SK-N-SH (cell line): ENCODE results near the gene SPDEF. TPM values are rescaled to one million over a fixed set of nuclear protein-coding genes. Genes with fewer than 3 reads are reported as not detected.

Source experiments
- CTCF ChIA-PET: fragments of 300-600, 350-600 bp; formaldehyde crosslinking; extraction: SDS; loops from one replicate; lab custom pipeline; 2021; lab: Yijun Ruan, JAX
- POLR2A ChIA-PET: fragments of 350-600 bp; sonication (Branson Sonifier 250); formaldehyde crosslinking; extraction: SDS; loops from one replicate; lab custom pipeline; 2020; ENCODE audit warnings: antibody characterized with exemption, inconsistent platforms; lab: Yijun Ruan, JAX
- DNase-seq: peaks from one replicate; pipeline ENCODE4 v3.0.0; 2012
- H2AFZ ChIP-seq: fragments of 200-600 bp; sonication (generic); 2 replicates; pipeline ENCODE4 v1.8.1; 2016; ENCODE audit warnings: antibody characterized with exemption, mild to moderate bottlenecking, low read depth
- H3F3A ChIP-seq: fragments of 200-600 bp; sonication (generic); replicated peaks from 2 replicates; pipeline ENCODE3; 2016; ENCODE audit warnings: antibody characterized with exemption, mild to moderate bottlenecking; ENCODE audit not compliant: insufficient read depth
- H3K27ac ChIP-seq, 2 experiments: fragments of 200-500 bp in 1 of 2; fragments of 200-600 bp in 1 of 2; sonication (Bioruptor generic) in 1 of 2; sonication (generic), shearing (Covaris generic) in 1 of 2; 2 replicates each; pipeline versions ENCODE4 v1.5.1 to v1.6.1; 2014 to 2016; ENCODE audit warnings: low read depth in 2 of 2, inconsistent platforms in 1 of 2, low read length in 1 of 2, mild to moderate bottlenecking in 1 of 2, mixed read lengths in 1 of 2
- H3K27me3 ChIP-seq: fragments of 200-600 bp; sonication (generic), shearing (Covaris generic); 2 replicates; pipeline ENCODE4 v1.6.1; 2016; ENCODE audit warnings: mixed run types; ENCODE audit not compliant: insufficient read depth
- H3K36me3 ChIP-seq, 2 experiments: fragments of 200-500 bp in 1 of 2; fragments of 200-600 bp in 1 of 2; sonication (Bioruptor generic) in 1 of 2; sonication (generic) in 1 of 2; replicated peaks in 1 of 2; 2 replicates each; pipeline versions ENCODE3 to v1.5.1; 2014 to 2016; ENCODE audit warnings: low read length in 1 of 2, mild to moderate bottlenecking in 1 of 2; ENCODE audit not compliant: insufficient read depth in 2 of 2, control insufficient read depth in 1 of 2
- H3K4me1 ChIP-seq, 2 experiments: fragments of 200-500 bp in 1 of 2; fragments of 200-600 bp in 1 of 2; sonication (Bioruptor generic) in 1 of 2; sonication (generic), shearing (Covaris generic) in 1 of 2; 2 replicates each; pipeline versions ENCODE4 v1.5.1 to v1.6.1; 2014 to 2016; ENCODE audit warnings: low read depth in 1 of 2, low read length in 1 of 2, mixed run types in 1 of 2; ENCODE audit not compliant: insufficient read depth in 2 of 2, control insufficient read depth in 1 of 2
- H3K4me2 ChIP-seq: fragments of 200-600 bp; sonication (generic), shearing (Covaris generic); 2 replicates; pipeline ENCODE4 v1.6.1; 2017; ENCODE audit warnings: mixed run types
- H3K4me3 ChIP-seq, 2 experiments: fragments of 200-500 bp in 1 of 2; fragments of 200-600 bp in 1 of 2; sonication (Bioruptor generic) in 1 of 2; sonication (generic), shearing (Covaris generic) in 1 of 2; 2 replicates each; pipeline versions ENCODE4 v1.5.1 to v1.8.1; 2014 to 2016; ENCODE audit warnings: low read depth in 2 of 2, inconsistent platforms in 1 of 2, low read length in 1 of 2, mild to moderate bottlenecking in 1 of 2, mixed read lengths in 1 of 2, moderate library complexity in 1 of 2
- H3K79me2 ChIP-seq: fragments of 200-600 bp; sonication (generic); 2 replicates; pipeline ENCODE4 v1.8.1; 2017; ENCODE audit warnings: mild to moderate bottlenecking; ENCODE audit not compliant: insufficient read depth
- H3K9ac ChIP-seq: fragments of 200-600 bp; sonication (generic); 2 replicates; pipeline ENCODE4 v1.6.1; 2017; ENCODE audit warnings: mixed run types
- H3K9me2 ChIP-seq: fragments of 200-600 bp; sonication (generic); 2 replicates; pipeline ENCODE4 v1.6.1; 2017; ENCODE audit warnings: mixed run types
- H3K9me3 ChIP-seq: fragments of 200-600 bp; sonication (generic); 2 replicates; pipeline ENCODE4 v1.6.1; 2017; ENCODE audit warnings: mixed run types, mild to moderate bottlenecking, moderate library complexity
- H4K20me1 ChIP-seq: fragments of 200-600 bp; sonication (generic); 2 replicates; pipeline ENCODE4 v1.6.1; 2017; ENCODE audit warnings: mild to moderate bottlenecking, mixed run types; ENCODE audit not compliant: insufficient read depth
- EP300 ChIP-seq, 2 experiments: IDR thresholded peaks; 2 replicates each; pipeline versions ENCODE4 v1.4.0 to v1.6.1; 2012; ENCODE audit warnings: borderline replicate concordance in 1 of 2, low read depth in 1 of 2, low read length in 1 of 2
- FOSL2 ChIP-seq: IDR thresholded peaks from 2 replicates; pipeline ENCODE4 v1.4.0; 2012; ENCODE audit warnings: low read depth, mild to moderate bottlenecking, moderate library complexity, borderline replicate concordance
- FOXJ3 ChIP-seq: sonication (generic); formaldehyde crosslinking; IDR thresholded peaks from 2 replicates; pipeline ENCODE4 v1.5.1; 2020; ENCODE audit warnings: mild to moderate bottlenecking, missing genetic modification reagents
- IRF3 ChIP-seq: fragments of 150-350 bp; IDR thresholded peaks from 2 replicates; pipeline ENCODE4 v1.6.1; 2016; ENCODE audit warnings: mild to moderate bottlenecking, low read depth, low read length
- JUND ChIP-seq: IDR thresholded peaks from 2 replicates; pipeline ENCODE4 v1.4.0; 2012
- MAX ChIP-seq: IDR thresholded peaks from 2 replicates; pipeline ENCODE4 v1.4.0; 2012; ENCODE audit warnings: low read depth
- MEF2A ChIP-seq: IDR thresholded peaks from 2 replicates; pipeline ENCODE4 v1.4.0; 2012; ENCODE audit warnings: low read depth, borderline replicate concordance
- NFIC ChIP-seq: IDR thresholded peaks from 2 replicates; pipeline ENCODE4 v1.4.0; 2012; ENCODE audit warnings: borderline replicate concordance
- POLR2AphosphoS5 ChIP-seq: IDR thresholded peaks from 2 replicates; pipeline ENCODE4 v1.6.1; 2012; ENCODE audit warnings: low read depth, low read length
- RAD21 ChIP-seq: IDR thresholded peaks from 2 replicates; pipeline ENCODE4 v1.6.1; 2012; ENCODE audit warnings: mild to moderate bottlenecking, low read length
- REST ChIP-seq: IDR thresholded peaks from 2 replicates; pipeline ENCODE4 v1.6.1; 2012; ENCODE audit warnings: mild to moderate bottlenecking, low read depth, low read length, moderate library complexity
- RXRA ChIP-seq: IDR thresholded peaks from 2 replicates; pipeline ENCODE4 v1.4.0; 2012; ENCODE audit warnings: low read depth, mild to moderate bottlenecking, borderline replicate concordance
- TAF1 ChIP-seq: IDR thresholded peaks from 2 replicates; pipeline ENCODE4 v1.6.1; 2012; ENCODE audit warnings: low read depth, mild to moderate bottlenecking, low read length, moderate library complexity, borderline replicate concordance
- TCF12 ChIP-seq: IDR thresholded peaks from 2 replicates; pipeline ENCODE4 v1.4.0; 2012
- YY1 ChIP-seq: IDR thresholded peaks from 2 replicates; pipeline ENCODE4 v1.4.0; 2012; ENCODE audit warnings: low read depth, mild to moderate bottlenecking
- ZBTB33 ChIP-seq: IDR thresholded peaks from 2 replicates; pipeline ENCODE4 v1.4.0; 2012; ENCODE audit warnings: low read depth, borderline replicate concordance
- WGBS: methylation state at CpG from one replicate; pipeline ENCODE4 v1.1.6; 2017; ENCODE audit warnings: low lambda C conversion rate; 5-methylcytosine and 5-hydroxymethylcytosine counted together
- polyA plus RNA-seq, 3 experiments: library from polyadenylated mRNA; depleted of rRNA; stranded (reverse); fragments of >200 nt; gene quantifications; 2 replicates each; pipeline ENCODE4 v1.2.3, GENCODE V29; 2012

The SPDEF gene
- polyA plus RNA-seq, 1 of the 3 experiments (the other 2 are of a cell fraction) = 0.10 TPM

GRCh38 chr6:34497411-34497810 is 58.7 kb downstream of the SPDEF start:
- DNase-seq = no peak
- H3K27me3 ChIP-seq = no peaks in the 10 kb centered on the region; the same call in 1 of the 2 replicates
- no peaks in the 10 kb centered on the region for H4K20me1 ChIP-seq
- H3K9me3 ChIP-seq = no peaks in the 10 kb centered on the region
- no peaks in the 10 kb centered on the region for H3K36me3 ChIP-seq
- H3F3A ChIP-seq = no peaks in the 10 kb centered on the region
- no peaks in the 10 kb centered on the region for H3K9me2 ChIP-seq
- CTCF ChIA-PET = no interaction called here
- H3K4me3 ChIP-seq = no peak overlapping the region
- H3K4me2 ChIP-seq = no peak overlapping the region
- H3K4me1 ChIP-seq = no peaks in the 10 kb centered on the region
- POLR2A ChIA-PET = no interaction called here
- no peak overlapping the region for H3K9ac ChIP-seq
- H3K27ac ChIP-seq = no peak overlapping the region
- 75% methylated on average over 6 of the region's 10 CpGs for WGBS
- H3K79me2 ChIP-seq = no peaks in the 10 kb centered on the region
- no peak overlapping the region for H2AFZ ChIP-seq
- TF ChIP-seq RAD21 (no peak), RXRA (no peak), ZBTB33 (no peak), JUND (no peak), TCF12 (no peak), FOSL2 (no peak), FOXJ3 (no peak), MAX (no peak), EP300 (IDR thresholded peaks at IDR 0.05; ENCODE audit: borderline replicate concordance in 1 of 2, low read depth in 1 of 2, low read length in 1 of 2) (no peak), NFIC (no peak), YY1 (no peak), POLR2AphosphoS5 (no peak), TAF1 (no peak)
- TF ChIP-seq, all 33 proteins: peak for 0

GRCh38 chr6:34496103-34496685 is 59.9 kb downstream of the SPDEF start:
- DNase-seq = peak; percentile 18
- 63% methylated on average over 8 of the region's 9 CpGs for WGBS
- CTCF ChIA-PET = interaction anchor here (1.0 kb wide), 1 partner anchor 300 kb away, joined by 4 read pairs; no protein-coding TSS in a partner anchor

More at GRCh38 chr6:34496103-34496685, 59.9 kb downstream of the SPDEF start:
- POLR2A ChIA-PET = no interaction called here
- H3K4me1 ChIP-seq = no peaks in the 10 kb centered on the region
- H3F3A ChIP-seq = no peaks in the 10 kb centered on the region
- no peak overlapping the region for H3K9ac ChIP-seq
- no peaks in the 10 kb centered on the region for H3K9me3 ChIP-seq
- H3K27me3 ChIP-seq = no peaks in the 10 kb centered on the region; the same call in 1 of the 2 replicates
- H3K4me3 ChIP-seq = no peak overlapping the region
- H3K36me3 ChIP-seq = no peaks in the 10 kb centered on the region
- TF ChIP-seq IRF3 = no peak
- TF ChIP-seq REST = no peak
- TF ChIP-seq MEF2A = no peak
- H3K79me2 ChIP-seq = no peaks in the 10 kb centered on the region
- no peaks in the 10 kb centered on the region for H3K9me2 ChIP-seq
- H2AFZ ChIP-seq = no peak overlapping the region
- no peaks in the 10 kb centered on the region for H4K20me1 ChIP-seq
- no peak overlapping the region for H3K4me2 ChIP-seq
- H3K27ac ChIP-seq = no peak overlapping the region
